Measurements from ENCODE around the gene OR4A5. TPM values are rescaled to one million over a fixed set of nuclear protein-coding genes. Genes with fewer than 3 reads are reported as not detected.
"Not testable (repeated sequence)": the region's sequence is repeated elsewhere in the genome, so short reads cannot be mapped to it uniquely, and the experiment has no call there.

The OR4A5 gene
- polyA plus RNA-seq (not detected in 3 replicates), polyA minus RNA-seq (not detected in 3 replicates)
- not detected for polyA plus RNA-seq (2011; ENCODE audit: low read depth)
- not detected in 2 replicates for polyA plus RNA-seq (2011; cell fraction: cytosol; rRNA removed)
- not detected in 2 replicates for polyA plus RNA-seq (2011; cell fraction: nucleus; rRNA removed)
- polyA plus RNA-seq (2012; ENCODE audit: low replicate concordance) = not detected in 2 replicates
- polyA minus RNA-seq (2011; cell fraction: cytosol; rRNA and poly(A)+ RNA removed) = not detected
- polyA minus RNA-seq (2011; cell fraction: nucleus; rRNA and poly(A)+ RNA removed) = not detected in 2 replicates

GRCh38 chr11:54706532-54706931 is at the start of gene OR4A5:
Gene OR4A5, plus strand, starts transcription at chr11:54706832. Its CDS starts 53 bp downstream, at chr11:54706885.
- FAIRE-seq; H2AFZ ChIP-seq (ENCODE audit: control insufficient read depth, low read length); H3K79me2 ChIP-seq (ENCODE audit: control insufficient read depth, insufficient read depth, low read length); H3K4me2 ChIP-seq (ENCODE audit: control insufficient read depth, extremely low read depth, insufficient read depth, low read depth, low read length); H3K9me3 ChIP-seq (ENCODE audit: control insufficient read depth, low read depth, low read length); H3K27ac ChIP-seq (ENCODE audit: control insufficient read depth, insufficient read depth, low read length); H4K20me1 ChIP-seq (ENCODE audit: control insufficient read depth, extremely low read depth, insufficient read depth, low read length); DNase-seq (ENCODE audit: low read depth, low spot score); H3K9ac ChIP-seq (ENCODE audit: control insufficient read depth, extremely low read depth, insufficient read depth, low read length); H3K4me3 ChIP-seq (ENCODE audit: control insufficient read depth in 2 of 3, extremely low read depth in 1 of 3, insufficient read depth in 2 of 3, low read depth in 1 of 3, low read length in 3 of 3); H3K9me1 ChIP-seq (ENCODE audit: control insufficient read depth, extremely low read depth, insufficient read depth, low read length); H3K36me3 ChIP-seq (ENCODE audit: control insufficient read depth in 2 of 2, extremely low read depth in 1 of 2, insufficient read depth in 2 of 2, low read length in 2 of 2); H3K27me3 ChIP-seq (ENCODE audit: control insufficient read depth, extremely low read depth, insufficient read depth, low read length); H3K4me1 ChIP-seq (ENCODE audit: control insufficient read depth, extremely low read depth, insufficient read depth, low read length); dilution Hi-C loops (cut with MboI; ENCODE audit: extremely low pct_ligation_motif_present, low sequenced_read_pairs): not testable (repeated sequence)

DNA sequence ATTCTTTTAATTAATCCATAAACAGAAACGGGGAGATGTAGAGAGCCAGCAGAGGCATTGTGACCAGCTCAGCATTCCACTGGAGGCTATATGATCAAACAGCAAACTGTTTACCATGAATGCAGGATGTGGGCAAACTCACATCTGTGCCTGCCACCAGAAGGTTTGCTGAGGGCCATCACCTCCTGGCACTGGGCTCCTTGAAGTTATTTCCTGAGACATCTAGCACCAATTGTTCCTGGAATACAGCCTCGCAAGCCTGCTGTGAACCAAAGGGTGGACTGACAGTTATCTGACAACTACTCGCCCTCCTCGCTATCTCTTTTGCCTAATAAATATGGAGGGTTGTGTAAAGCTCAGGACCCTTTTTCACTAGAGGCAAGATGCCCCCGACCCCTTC is 13.5 kb downstream of the OR4A5 start:
- FAIRE-seq; dilution Hi-C loops (cut with MboI; ENCODE audit: extremely low pct_ligation_motif_present, low sequenced_read_pairs): not testable (repeated sequence)

More for the DNA sequence above, 13.5 kb downstream of the OR4A5 start:
- not testable (repeated sequence) for H3K4me1 ChIP-seq (ENCODE audit: control insufficient read depth, extremely low read depth, insufficient read depth, low read length); H3K27ac ChIP-seq (ENCODE audit: control insufficient read depth, insufficient read depth, low read length); H3K9me3 ChIP-seq (ENCODE audit: control insufficient read depth, low read depth, low read length); H3K4me3 ChIP-seq (ENCODE audit: control insufficient read depth in 2 of 3, extremely low read depth in 1 of 3, insufficient read depth in 2 of 3, low read depth in 1 of 3, low read length in 3 of 3); H3K79me2 ChIP-seq (ENCODE audit: control insufficient read depth, insufficient read depth, low read length); H4K20me1 ChIP-seq (ENCODE audit: control insufficient read depth, extremely low read depth, insufficient read depth, low read length); H2AFZ ChIP-seq (ENCODE audit: control insufficient read depth, low read length); H3K9me1 ChIP-seq (ENCODE audit: control insufficient read depth, extremely low read depth, insufficient read depth, low read length); H3K9ac ChIP-seq (ENCODE audit: control insufficient read depth, extremely low read depth, insufficient read depth, low read length); H3K27me3 ChIP-seq (ENCODE audit: control insufficient read depth, extremely low read depth, insufficient read depth, low read length); H3K4me2 ChIP-seq (ENCODE audit: control insufficient read depth, extremely low read depth, insufficient read depth, low read depth, low read length); H3K36me3 ChIP-seq (ENCODE audit: control insufficient read depth in 2 of 2, extremely low read depth in 1 of 2, insufficient read depth in 2 of 2, low read length in 2 of 2); DNase-seq (ENCODE audit: low read depth, low spot score)

Other genes starting within 250 kb of the OR4A5 start
- gene OR4C46, start 102.8 kb upstream of the OR4A5 start, polyA plus RNA-seq = not detected in 3 replicates

Data from keratinocyte (primary cell).